Activated CD4-positive, alpha-beta T cell treated with anti-CD3 and anti-CD28 coated beads, Interleukin-2, amount 10 ng/mL, durations not matched to agents 24 days and 14 days (primary cell): ENCODE measurements around the gene PYROXD2. TPM values are rescaled to one million over a fixed set of nuclear protein-coding genes. Genes with fewer than 3 reads are reported as not detected.

Experiments
- DNase-seq: peaks from one replicate; pipeline ENCODE4 v3.0.0; 2022
- H3K27ac Mint-ChIP-seq: one replicate; pipeline ENCODE4 v1.8.0; 2022; ENCODE audit warnings: mild to moderate bottlenecking, mixed read lengths
- H3K27me3 Mint-ChIP-seq: one replicate; pipeline ENCODE4 v1.8.0; 2022; ENCODE audit warnings: mixed read lengths
- H3K36me3 Mint-ChIP-seq: one replicate; pipeline ENCODE4 v1.8.0; 2022; ENCODE audit warnings: low read depth, mild to moderate bottlenecking, mixed read lengths
- H3K4me1 Mint-ChIP-seq: one replicate; pipeline ENCODE4 v1.8.0; 2021; ENCODE audit warnings: mixed read lengths
- H3K4me3 Mint-ChIP-seq: one replicate; pipeline ENCODE4 v1.8.0; 2022; ENCODE audit warnings: mild to moderate bottlenecking, moderate library complexity, mixed read lengths
- H3K9me3 Mint-ChIP-seq: one replicate; pipeline ENCODE4 v1.8.0; 2021; ENCODE audit warnings: mixed read lengths
- intact Hi-C: fragments of 100-400 bp; cut with micrococcal nuclease; formaldehyde crosslinking; loops from one replicate; pipeline ENCODE4 v1.15.1; 2023
- total RNA-seq: library from RNA; stranded (reverse); gene quantifications from 2 replicates; pipeline ENCODE4 v1.2.3, GENCODE V29; 2022

PYROXD2 gene
- total RNA-seq, 1 donor from 2014 or later: 2.3 TPM

DNA sequence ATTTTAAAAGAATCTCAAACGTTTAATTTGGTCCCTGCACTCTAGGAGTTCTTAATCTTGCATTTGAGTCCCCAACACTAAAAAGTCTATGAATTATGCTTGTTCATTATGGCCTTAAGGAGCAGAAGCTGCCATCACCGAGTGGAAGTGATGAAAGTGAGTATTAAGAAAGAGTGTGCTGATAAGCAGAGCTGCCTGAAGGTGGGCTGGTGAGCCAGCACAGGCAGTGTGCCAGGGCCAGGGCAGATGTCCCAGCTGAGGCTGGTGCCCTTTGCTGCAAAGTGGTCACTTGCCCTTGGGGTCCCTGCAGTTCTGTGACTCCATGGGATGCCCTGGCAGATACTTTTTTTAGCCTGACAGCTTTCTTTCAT, 74.1 kb downstream of the PYROXD2 start:
- no peak overlapping the region for H3K4me3 Mint-ChIP-seq
- DNase-seq: no peak
- H3K27me3 Mint-ChIP-seq: peaks cover 14% of the 10 kb centered on the region
- no peak overlapping the region for H3K27ac Mint-ChIP-seq
- H3K9me3 Mint-ChIP-seq: no peaks in the 10 kb centered on the region
- intact Hi-C loops: no loop called here
- H3K4me1 Mint-ChIP-seq: no peaks in the 10 kb centered on the region
- no peaks in the 10 kb centered on the region for H3K36me3 Mint-ChIP-seq

DNA sequence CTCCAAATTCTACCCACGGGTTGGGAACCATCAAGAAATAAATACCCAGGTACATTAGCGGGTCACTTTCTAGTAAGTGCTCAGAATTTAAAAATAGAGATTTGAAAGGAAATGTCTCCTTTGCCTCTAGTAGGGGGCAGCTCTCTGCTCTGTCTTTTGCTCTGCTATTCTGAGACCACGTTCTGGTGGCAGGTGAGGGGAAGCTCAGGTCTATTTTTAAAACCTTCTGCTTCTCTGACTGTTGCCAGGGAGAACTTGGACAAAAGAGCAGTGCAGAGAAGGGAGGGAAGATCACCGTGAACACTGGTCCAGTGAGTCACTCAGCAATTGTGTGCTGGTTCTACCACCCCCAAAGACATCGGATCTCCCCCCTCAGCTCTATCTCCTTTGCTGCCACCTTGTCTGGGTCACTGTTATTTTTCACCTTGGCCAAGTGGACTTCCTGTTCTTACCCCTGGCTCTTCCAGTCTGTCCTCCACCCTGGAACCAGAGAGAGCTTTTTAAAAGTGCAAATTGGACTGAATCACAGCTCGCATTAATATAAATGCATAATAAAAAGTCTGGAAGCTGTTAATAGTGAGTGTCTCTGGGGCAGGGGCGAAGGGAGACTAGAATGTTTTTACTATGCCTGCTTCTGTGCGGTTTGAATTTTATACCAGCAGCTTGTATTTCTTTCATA, 74.6 kb downstream of the PYROXD2 start:
- peaks cover 14% of the 10 kb centered on the region for H3K27me3 Mint-ChIP-seq
- H3K36me3 Mint-ChIP-seq: no peaks in the 10 kb centered on the region
- H3K4me1 Mint-ChIP-seq: no peaks in the 10 kb centered on the region
- no peaks in the 10 kb centered on the region for H3K9me3 Mint-ChIP-seq
- intact Hi-C loops: no loop called here
- no peak overlapping the region for H3K4me3 Mint-ChIP-seq
- no peak overlapping the region for H3K27ac Mint-ChIP-seq
- no peak for DNase-seq

GRCh38 chr10:98339799-98340198, 75.2 kb downstream of the PYROXD2 start:
- intact Hi-C loops: no loop called here
- DNase-seq: no peak
- no peak overlapping the region for H3K27ac Mint-ChIP-seq
- H3K27me3 Mint-ChIP-seq: peaks cover 16% of the 10 kb centered on the region
- no peak overlapping the region for H3K4me3 Mint-ChIP-seq
- no peaks in the 10 kb centered on the region for H3K36me3 Mint-ChIP-seq
- no peaks in the 10 kb centered on the region for H3K4me1 Mint-ChIP-seq
- H3K9me3 Mint-ChIP-seq: no peaks in the 10 kb centered on the region

DNA sequence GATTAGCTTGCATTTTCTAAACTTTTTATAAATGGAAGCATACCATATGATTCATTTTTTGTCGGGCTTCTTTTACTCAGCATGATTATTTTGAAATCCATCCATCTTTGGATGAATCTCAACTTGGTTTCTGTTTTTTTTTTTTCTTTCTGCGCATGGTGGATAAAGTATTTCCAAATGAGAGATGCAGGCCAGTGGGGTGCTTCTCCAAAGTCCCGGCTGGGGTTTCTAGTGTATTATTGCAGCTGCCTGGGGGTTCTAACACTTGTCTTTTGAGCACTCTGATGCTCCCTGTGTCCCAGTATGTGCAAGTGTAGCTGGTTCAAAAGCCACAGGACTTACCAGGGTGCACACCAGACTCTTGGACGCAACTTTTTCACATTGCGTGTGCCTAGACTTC, 76.1 kb downstream of the PYROXD2 start:
- H3K36me3 Mint-ChIP-seq: no peaks in the 10 kb centered on the region
- no peak for DNase-seq
- H3K9me3 Mint-ChIP-seq: no peaks in the 10 kb centered on the region
- H3K4me3 Mint-ChIP-seq: no peak overlapping the region
- H3K27me3 Mint-ChIP-seq: peaks cover 15% of the 10 kb centered on the region
- intact Hi-C loops: no loop called here
- H3K4me1 Mint-ChIP-seq: no peaks in the 10 kb centered on the region
- no peak overlapping the region for H3K27ac Mint-ChIP-seq

DNA sequence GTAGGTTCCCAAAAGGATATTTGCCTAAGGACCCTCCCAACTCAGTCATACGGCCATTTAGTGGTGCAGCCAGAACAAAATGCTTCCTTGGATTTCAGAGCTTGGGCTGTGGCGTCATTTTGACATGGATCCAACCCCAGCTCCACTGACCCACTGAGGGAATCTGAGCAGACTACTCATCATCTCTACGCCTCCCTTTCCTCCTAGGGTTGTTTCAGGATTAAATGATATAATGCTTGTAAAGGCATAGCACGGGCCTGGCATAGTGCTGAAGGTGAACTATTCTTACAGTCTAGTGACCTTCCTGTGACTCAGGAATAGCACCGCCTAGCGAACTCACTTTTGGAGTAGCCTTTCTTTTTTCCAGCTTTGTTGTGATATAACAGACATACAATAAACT, 76.7 kb downstream of the PYROXD2 start:
- Mint-ChIP-seq H3K36me3 (no peaks in the 10 kb centered on the region), H3K27ac (no peak overlapping the region), H3K9me3 (no peaks in the 10 kb centered on the region), H3K4me3 (no peak overlapping the region), H3K4me1 (no peaks in the 10 kb centered on the region), H3K27me3 (peaks cover 16% of the 10 kb centered on the region)
- DNase-seq: no peak
- intact Hi-C loops: no loop called here

DNA sequence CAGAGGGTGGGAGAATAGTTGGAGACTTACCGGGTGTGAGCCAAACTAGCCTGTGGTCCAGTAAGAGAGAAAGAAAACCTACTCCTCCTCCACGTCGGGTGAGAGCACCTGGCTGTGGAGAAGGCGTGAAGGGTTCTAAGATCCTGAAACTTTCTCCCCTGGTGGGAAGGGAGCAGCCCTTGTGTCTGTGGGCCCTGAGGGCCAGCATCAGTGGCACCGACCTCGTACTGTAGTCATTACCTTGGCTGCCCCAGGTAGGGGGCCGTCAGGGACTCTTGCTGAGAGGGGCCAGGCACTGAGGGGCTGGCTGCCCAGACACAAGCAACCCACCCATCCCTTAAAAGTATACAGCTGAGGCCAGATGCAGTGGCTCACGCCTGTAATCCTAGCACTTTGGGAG, 77.5 kb downstream of the PYROXD2 start:
- DNase-seq: no peak
- H3K4me3 Mint-ChIP-seq: no peak overlapping the region
- no peak overlapping the region for H3K27ac Mint-ChIP-seq
- H3K4me1 Mint-ChIP-seq: no peaks in the 10 kb centered on the region
- H3K9me3 Mint-ChIP-seq: no peaks in the 10 kb centered on the region
- H3K36me3 Mint-ChIP-seq: no peaks in the 10 kb centered on the region
- H3K27me3 Mint-ChIP-seq: peaks cover 13% of the 10 kb centered on the region
- intact Hi-C loops: no loop called here

Other genes starting within 250 kb of the PYROXD2 start
- gene LOXL4, start 147.0 kb downstream of the PYROXD2 start, total RNA-seq: not detected in 2 replicates
- gene HPS1, start 31.8 kb upstream of the PYROXD2 start, total RNA-seq: 58.6 and 61.5 TPM in 2 replicates